ELF-1 (cell line): Measurements from ENCODE around the gene FAM186B.
A peak's percentile ranks its signal among the peaks of the same experiment; 100 is the strongest.
"Not testable (repeated sequence)": the region's sequence is repeated elsewhere in the genome, so short reads cannot be mapped to it uniquely, and the experiment has no call there.

ENCODE experiments used
- DNase-seq: peaks from one replicate; pipeline ENCODE4 v3.0.0-alpha.2; 2016; ENCODE audit warnings: low read depth, low spot score

Gene FAM186B

DNA sequence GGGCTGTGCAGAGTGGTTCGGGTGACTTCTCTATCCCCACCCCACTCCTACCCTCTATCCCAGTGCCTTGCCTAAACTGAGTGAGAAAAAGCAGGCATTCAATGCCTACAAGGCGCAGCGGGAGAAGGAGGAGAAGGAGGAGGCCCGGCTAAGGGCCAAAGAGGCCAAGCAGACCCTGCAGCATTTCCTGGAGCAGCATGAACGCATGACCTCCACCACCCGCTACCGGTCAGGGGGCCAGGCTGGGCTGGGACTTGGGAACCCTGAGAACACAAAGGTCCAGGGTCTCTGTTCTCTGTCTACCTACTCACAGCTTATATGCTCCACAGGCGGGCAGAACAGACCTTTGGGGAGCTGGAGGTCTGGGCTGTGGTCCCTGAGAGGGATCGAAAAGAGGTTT lies 29.6 kb upstream of the FAM186B start:
- DNase-seq, result no peak

DNA sequence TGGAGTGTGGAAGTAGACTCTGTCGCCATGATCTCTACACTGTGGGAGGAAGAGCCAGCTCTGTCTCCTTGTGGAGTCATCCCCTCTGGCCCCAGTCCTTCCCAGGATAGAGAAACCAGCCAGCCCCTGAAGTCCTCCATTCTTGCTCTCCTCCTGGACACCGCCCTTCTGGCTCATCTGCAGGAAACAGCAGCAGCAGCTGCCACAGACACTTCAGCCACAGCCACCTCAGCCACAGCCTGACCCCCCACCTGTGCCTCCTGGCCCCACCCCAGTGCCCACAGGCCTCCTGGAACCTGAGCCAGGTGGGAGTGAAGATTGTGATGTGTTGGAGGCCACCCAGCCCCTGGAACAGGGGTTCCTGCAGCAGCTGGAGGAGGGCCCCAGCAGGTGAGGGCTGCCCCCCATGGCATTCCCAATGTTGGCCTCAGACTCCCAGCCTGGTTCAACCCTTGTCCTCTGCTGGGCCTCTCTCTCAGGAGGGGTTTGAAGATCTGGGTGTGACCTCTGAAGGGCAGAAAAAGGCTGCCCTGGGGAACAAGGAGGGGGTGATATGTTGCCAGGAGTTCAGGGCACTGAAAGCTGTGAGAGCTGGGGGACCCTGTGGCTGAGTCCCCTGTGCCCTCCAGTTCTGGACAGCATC lies 28.4 kb upstream of the FAM186B start:
- DNase-seq, result no peak

- DNase-seq, result no peak
These were observed 27.7 kb upstream of the FAM186B start for GRCh38 chr12:49632986-49633702.

- DNase-seq, result no peak
These were observed 27.0 kb upstream of the FAM186B start for GRCh38 chr12:49632401-49632800.

DNA sequence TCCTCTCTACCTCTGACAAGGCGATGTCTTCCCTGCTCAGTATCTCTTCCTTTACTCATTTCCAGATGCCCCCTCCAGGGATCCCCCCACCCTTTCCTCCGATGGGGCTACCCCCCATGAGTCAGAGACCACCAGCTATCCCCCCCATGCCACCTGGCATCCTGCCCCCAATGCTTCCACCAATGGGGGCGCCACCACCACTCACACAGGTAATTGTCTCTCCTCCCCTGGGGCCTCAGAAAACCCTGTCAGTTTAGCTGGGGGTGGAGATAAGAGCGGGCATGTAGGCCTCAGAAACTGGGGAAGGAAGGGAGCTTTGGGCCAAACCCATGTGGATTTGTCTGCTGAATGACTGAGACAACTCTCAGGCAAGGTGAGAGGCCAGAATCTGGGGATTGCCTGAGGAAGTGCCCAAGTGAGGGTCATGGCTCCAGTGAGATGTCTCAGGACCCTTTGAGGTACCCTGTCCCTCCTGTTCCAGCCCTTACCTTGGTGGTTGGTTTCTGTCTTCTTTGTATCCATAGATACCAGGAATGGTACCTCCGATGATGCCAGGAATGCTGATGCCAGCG lies 26.0 kb upstream of the FAM186B start:
- DNase-seq, result no peak

DNA sequence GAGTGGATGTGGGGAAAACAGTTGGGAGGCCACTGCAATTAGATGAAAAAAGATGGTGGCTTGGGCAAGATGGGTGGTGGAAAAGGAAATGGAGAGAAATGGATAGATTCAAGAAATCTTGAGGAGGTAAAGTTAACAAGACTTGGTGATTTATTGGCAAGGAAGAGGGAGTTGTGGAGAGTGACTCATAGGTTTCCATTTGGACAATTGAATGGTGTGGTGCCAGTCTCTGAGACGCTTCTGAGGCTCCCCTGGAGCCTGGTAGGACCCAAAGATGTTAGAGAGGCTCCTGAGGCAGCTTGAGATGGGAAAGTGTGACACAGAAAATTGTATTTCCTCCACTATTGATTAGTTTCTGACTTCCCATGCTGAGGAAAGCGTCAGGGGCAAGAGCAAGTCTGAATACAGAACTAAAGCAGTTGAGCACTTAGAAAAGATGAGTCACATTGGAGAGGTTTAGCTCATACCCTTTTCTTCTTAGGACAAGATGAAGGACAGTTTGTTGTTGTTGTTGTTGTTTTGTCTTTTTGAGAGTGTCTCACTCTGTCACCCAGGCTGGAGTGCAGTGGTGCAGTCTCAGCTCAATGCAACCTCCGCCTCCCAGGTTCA lies 22.4 kb upstream of the FAM186B start:
- DNase-seq, result no peak

GRCh38 chr12:49626836-49627235 lies 21.4 kb upstream of the FAM186B start:
- DNase-seq, result no peak

DNA sequence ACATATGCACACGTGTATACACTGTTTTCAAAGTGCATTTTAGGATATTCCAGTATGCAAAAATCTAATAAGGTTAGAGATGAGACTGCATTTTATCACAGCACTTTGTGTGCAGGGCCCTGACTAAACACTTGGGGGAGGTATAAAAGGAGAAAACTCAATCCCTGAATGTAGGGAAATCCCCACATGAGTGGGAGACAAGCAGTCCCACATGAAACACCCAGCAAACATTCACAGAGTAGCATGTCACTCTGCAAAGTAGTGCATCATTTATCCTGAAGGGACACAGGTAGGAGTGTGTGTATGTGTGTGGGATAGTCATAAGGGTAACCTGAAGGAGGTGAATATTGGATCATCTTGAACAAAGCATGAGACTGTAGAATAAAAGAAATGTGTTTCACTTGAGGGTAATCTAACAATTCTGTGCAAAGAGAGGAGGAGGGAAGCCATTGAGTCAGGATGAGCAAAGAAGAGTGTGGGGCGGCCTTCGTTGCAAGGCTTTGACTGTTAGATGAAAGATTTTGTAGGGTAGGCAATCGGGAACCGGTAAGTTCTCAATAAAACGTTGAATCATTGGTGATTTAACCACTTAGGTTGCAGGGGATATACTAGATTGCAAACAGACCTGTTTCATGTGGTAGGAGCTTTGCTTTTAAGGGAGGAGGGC lies 20.9 kb upstream of the FAM186B start:
- DNase-seq, result no peak

DNA sequence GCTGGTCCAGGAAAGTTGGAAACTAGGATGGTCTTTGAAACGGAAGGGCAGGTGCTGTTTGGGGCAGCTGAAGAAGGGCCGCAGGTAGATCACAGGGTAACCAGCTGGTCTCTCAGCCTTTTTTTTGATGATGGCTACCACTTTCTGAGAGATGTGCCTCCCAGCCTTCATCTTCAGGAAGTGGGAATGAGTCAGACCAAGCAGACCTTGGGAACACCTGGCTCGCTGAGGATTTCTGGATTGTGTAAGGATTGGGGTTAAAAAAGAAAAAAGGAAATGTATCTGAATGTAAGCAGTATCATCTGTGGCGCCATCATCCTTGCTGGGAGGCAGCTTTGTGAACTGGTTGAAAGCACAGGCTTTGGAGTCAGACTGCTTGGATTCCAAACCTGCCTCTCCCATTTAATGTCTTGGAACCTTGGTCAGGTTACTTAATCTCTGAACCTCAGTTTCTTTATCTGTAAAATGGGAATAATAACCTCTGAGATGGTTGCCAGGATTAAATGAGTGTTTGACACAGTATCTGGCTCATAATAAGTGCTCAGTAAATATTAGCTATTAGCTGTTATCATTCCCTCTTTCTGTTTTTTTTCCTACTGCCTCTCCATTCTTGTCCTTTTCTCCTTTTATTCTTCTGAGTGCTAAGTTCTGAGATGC lies 19.6 kb upstream of the FAM186B start:
- DNase-seq, result no peak

DNA sequence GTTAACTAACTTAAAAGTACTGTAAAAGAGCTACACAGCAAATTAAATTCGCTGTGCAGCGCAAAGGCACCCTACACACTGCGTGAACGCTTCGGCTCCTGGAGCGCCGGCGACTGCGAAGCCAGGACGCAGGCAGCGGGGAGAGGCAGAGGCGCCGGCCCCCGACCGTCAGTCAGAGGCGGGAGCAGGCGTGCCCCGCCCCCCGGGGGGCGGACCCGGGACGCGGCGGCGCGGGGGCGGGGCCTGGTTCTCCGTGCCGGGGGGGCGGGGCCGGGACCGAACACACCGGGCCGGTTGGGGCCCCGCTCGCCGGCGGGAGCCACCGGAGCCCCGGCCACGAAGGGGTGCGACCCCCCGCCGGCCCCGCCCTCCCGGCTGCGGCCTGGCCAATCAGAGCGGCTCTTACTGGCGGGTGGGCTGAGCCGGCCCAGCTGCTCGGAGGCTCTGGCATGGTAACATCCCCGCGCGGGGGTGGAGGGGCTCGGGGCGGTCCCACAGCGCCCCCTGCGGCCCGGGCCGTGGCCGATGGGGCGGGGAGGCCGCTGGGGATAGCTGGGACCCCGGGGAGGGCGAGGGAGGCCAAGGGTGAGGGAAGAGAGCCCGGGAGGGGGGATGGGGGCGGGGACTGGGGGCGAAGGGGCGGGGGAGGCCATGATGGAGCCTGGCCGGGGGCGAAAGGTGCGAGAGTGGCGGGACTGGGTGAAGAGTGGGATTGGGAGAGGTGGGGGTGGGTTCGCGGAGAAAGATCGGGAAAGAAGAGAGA lies 17.9 kb upstream of the FAM186B start, which contains the start of gene PRPF40B:
Gene PRPF40B, plus strand, starts transcription at position 420 of the 763 bp plus-strand sequence. Its CDS starts 30 bp downstream, at position 450.
- peak; percentile 93 for DNase-seq

- DNase-seq, result peak; percentile 71
These were observed 17.2 kb upstream of the FAM186B start for GRCh38 chr12:49622501-49623141.

DNA sequence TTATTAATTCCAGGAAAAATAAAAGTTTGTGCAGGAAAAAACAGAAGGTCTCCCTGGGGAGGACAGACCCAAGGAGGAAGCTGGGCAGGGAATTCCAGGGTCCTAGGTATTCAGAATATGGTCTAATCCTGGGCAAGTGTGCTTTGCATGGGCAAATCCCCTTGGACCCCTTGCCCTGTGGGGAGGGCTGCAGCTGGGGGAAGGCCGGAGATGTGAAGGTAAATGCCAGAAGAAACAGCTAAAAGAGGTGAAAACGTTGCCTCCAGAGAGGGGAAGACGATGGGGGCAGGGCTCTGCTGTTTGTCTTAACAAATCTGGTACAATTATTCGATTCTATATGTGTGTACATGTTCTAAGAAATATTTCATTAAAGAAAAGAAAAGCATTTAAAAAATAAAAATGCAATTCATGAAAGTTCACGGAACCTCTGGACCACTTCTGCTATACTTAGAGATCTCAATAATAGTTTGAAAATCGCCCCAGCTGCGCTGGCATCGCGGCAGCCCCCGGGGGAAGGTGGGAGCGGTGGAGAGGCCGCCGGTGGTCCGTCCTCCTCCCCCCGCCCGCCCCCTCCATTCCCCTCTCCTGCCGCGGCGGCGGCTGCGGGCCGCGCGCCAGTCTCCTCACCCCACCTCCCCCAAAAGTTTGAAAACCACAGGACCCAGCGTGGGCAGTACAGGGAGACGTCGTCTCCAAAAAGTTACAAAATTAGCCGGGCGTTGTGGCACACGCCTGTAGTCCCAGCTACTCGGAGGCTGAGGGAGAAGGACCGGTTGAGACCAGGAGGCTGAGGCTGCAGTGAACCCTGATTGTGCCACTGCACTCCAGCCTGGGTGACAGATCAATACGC lies 16.4 kb upstream of the FAM186B start:
- no peak for DNase-seq

GRCh38 chr12:49619286-49619685 lies 13.8 kb upstream of the FAM186B start:
- DNase-seq, result no peak

- DNase-seq, result no peak
These were observed 13.1 kb upstream of the FAM186B start for GRCh38 chr12:49618576-49618975.

DNA sequence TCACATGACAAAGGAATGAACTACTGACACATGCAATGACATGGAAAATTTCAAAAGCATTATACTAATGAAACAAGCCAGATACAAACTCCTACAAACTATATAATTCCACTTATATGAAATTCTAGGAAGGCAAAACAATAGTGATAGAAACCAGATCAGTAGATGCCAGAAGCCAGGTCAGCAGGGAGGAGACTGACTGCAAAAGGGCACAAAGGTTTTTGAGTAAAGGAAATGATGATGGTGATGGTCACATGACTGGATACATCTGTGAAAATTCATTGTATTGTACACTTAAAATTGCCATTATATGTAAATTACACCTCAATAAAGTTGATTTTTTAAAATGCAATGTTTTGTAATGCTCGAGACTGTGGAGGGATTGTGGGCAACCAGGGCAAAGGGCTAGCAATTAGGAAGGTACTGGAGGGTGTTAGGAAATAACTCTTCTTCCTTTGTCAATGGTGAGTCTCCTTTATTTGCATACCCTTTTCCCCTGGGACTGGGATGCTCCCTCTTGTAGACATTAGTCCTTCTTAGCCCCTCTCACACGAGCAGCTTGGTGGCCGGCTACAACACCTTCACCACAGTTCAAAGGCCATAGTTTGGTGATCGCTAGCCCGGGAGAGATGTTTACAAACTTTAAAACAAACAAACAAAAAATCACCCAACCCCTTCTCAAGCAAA lies 11.2 kb upstream of the FAM186B start:
- DNase-seq, result no peak

- no peak for DNase-seq
These were observed 10.3 kb upstream of the FAM186B start for GRCh38 chr12:49615725-49616124.

DNA sequence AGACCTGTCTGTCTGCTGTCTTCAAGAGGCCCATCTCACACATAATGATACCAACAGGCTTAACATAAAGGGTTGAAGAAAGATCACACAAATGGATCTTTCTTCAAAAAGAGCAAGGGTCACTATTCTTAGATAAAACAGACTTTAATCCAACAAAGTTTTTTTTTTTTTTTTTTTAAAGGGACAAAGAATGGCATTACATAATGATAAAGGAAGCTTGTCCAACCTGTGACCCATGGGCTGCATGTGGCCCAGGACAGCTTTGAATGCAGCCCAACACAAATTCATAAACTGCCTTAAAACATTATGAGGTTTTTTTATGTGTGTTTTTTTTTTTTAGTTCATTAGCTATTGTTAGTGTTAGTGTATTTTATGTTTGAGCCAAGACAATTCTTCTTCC lies 6.8 kb upstream of the FAM186B start:
- DNase-seq, result no peak

- DNase-seq, result not testable (repeated sequence)
These were observed 5.3 kb upstream of the FAM186B start for GRCh38 chr12:49610785-49611184.

GRCh38 chr12:49609875-49610154 lies 4.4 kb upstream of the FAM186B start:
- peak; percentile 82 for DNase-seq
